GM12892 (cell line): ENCODE data around the gene THOC5.

ENCODE experiments used
- POLR2A ChIP-seq: IDR thresholded peaks from 2 replicates; pipeline ENCODE4 v1.6.1; 2011; ENCODE audit warnings: low read depth, low read length, control low read depth
- TAF1 ChIP-seq: IDR thresholded peaks from 2 replicates; pipeline ENCODE4 v1.6.1; 2011; ENCODE audit warnings: low read depth, mild to moderate bottlenecking, control low read depth, low read length, borderline replicate concordance

GRCh38 chr22:29559853-29560252 lies 6.3 kb upstream of the THOC5 start:
- TF ChIP-seq TAF1 = no peak
- TF ChIP-seq POLR2A = no peak
